Stomach (tissue), 9 donors: Measurements from ENCODE around the gene ETV7. TPM values are rescaled to one million over a fixed set of nuclear protein-coding genes. Genes with fewer than 3 reads are reported as not detected.

Experiments used
- DNase-seq, 2 donors: peaks; one replicate each; pipeline versions ENCODE4 v3.0.0 to v3.0.0-alpha.2; 2013 to 2019
- H3K27ac ChIP-seq, 5 donors: fragments of 200-600 bp in 4 of 5; sonication (generic) in 4 of 5; one replicate each; pipeline ENCODE4 v1.5.1; 2013 to 2019; ENCODE audit warnings: mild to moderate bottlenecking in 1 of 5, moderate library complexity in 1 of 5
- H3K27me3 ChIP-seq, 3 donors: fragments of 200-600 bp; sonication (generic); one replicate each; pipeline ENCODE4 v1.5.1; 2017 to 2019; ENCODE audit warnings: mixed run types in 1 of 3
- H3K36me3 ChIP-seq, 4 donors: fragments of 200-600 bp; sonication (generic); 1 replicate in 3 of 4; 2 replicates in 1 of 4; pipeline ENCODE4 v1.5.1; 2016 to 2019
- H3K4me1 ChIP-seq, 4 donors: fragments of 200-600 bp; sonication (generic); one replicate each; pipeline ENCODE4 v1.5.1; 2016 to 2019
- H3K4me3 ChIP-seq, 4 donors: fragments of 200-600 bp; sonication (generic) in 3 of 4; one replicate each; pipeline ENCODE4 v1.5.1; 2016 to 2019; ENCODE audit warnings: mild to moderate bottlenecking in 1 of 4
- H3K9me3 ChIP-seq, 4 donors: fragments of 200-600 bp; sonication (generic); one replicate each; pipeline ENCODE4 v1.5.1; 2016 to 2019
- CTCF ChIP-seq, 7 experiments: fragments of 450-650 bp in 4 of 7; fragments of 200-600 bp in 3 of 7; sonication (generic) in 3 of 7; IDR thresholded peaks; one replicate each; pipeline ENCODE4 v1.5.1; 2016 to 2019; ENCODE audit warnings: antibody characterized with exemption in 7 of 7, control low read depth in 2 of 7, mild to moderate bottlenecking in 1 of 7
- EP300 ChIP-seq: sonication (generic); formaldehyde crosslinking; IDR thresholded peaks from one replicate; pipeline ENCODE4 v1.6.1; 2017; ENCODE audit warnings: antibody characterized with exemption
- POLR2A ChIP-seq, 4 donors: fragments of 450-650 bp; IDR thresholded peaks; one replicate each; pipeline ENCODE4 v1.6.1; 2016; ENCODE audit warnings: antibody characterized with exemption in 4 of 4, control low read depth in 2 of 4, mild to moderate bottlenecking in 1 of 4, moderate library complexity in 1 of 4
- POLR2AphosphoS5 ChIP-seq, 3 donors: sonication (generic); formaldehyde crosslinking; IDR thresholded peaks; one replicate each; pipeline ENCODE4 v1.6.1; 2016; ENCODE audit warnings: antibody characterized with exemption in 3 of 3
- WGBS, 5 donors: extraction: QIAGEN DNeasy Blood & Tissue Kit in 3 of 5; methylation state at CpG; one replicate each; pipeline versions ENCODE4 v1.1.5 to v1.1.7; 2013 to 2018; 5-methylcytosine and 5-hydroxymethylcytosine counted together
- intact Hi-C: fragments of 100-400 bp; cut with DNase I; formaldehyde crosslinking; loops from one replicate; pipeline ENCODE4 v1.15.1; 2023; ENCODE audit warnings: low total_unique reads
- polyA plus RNA-seq, 3 donors: library from polyadenylated mRNA; stranded (reverse); fragments of 200-250 nt; gene quantifications; one replicate each; pipeline ENCODE4 v1.2.3, GENCODE V29; 2013
- total RNA-seq, 5 donors: library from RNA; depleted of rRNA; stranded (reverse); fragments of >200 nt; gene quantifications; one replicate each; pipeline versions ENCODE4 v1.1.0 to v1.2.3, GENCODE V29; 2014 to 2016
- donor health status: healthy with polysubstance abuse.
- donor health status: Bipolar disorder and iron deficiency.
- donor health status: healthy.

Gene ETV7
- total and polyA plus RNA-seq, 8 donors, result 0.37 to 20.4 (median 4.8) TPM; not detected in 1

GRCh38 chr6:36331381-36331780, 56.1 kb downstream of the ETV7 start:
- WGBS, 5 donors, result 80 to 95% (median 94%) methylated on average over 5 to 6 of the region's 6 CpGs
- peaks cover 5 to 23% (median 17%) of the 10 kb centered on the region in 4 donors for H3K4me1 ChIP-seq
- intact Hi-C loops, result no loop called here
- DNase-seq, result no peak
- H3K27me3 ChIP-seq, result peaks cover 0 to 56% (median 0%) of the 10 kb centered on the region in 3 donors
- peaks cover 0 to 20% (median 0%) of the 10 kb centered on the region in 4 donors for H3K36me3 ChIP-seq
- TF ChIP-seq POLR2AphosphoS5 (IDR thresholded peaks at IDR 0.05) (no peak), POLR2A (IDR thresholded peaks at IDR 0.05) (no peak), EP300 (no peak)
- no peaks in the 10 kb centered on the region for H3K9me3 ChIP-seq
- no peak overlapping the region for H3K27ac ChIP-seq
- H3K4me3 ChIP-seq, result no peak overlapping the region

DNA sequence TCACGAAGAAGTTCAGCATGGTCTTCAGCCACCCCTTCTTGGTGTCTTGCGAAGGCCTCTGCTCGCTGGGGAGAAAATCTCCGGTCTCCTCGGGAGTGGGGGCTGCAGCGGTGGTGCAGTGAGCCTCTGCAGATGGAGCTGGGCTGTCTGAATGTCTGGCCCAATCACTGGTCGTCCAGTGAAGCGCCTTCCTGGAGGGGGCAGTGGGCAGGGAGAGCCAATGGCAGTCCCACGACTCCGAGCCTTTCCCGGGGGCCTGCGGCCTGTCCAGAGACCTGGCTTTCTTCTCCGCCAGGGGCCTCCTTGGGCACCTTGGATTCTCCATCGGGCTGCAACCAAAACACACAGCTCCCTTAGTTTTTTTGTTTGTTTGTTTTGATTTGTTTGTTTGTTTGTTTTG, 57.1 kb downstream of the ETV7 start:
- no peak for DNase-seq
- Histone ChIP-seq H3K4me1 (peaks cover 5 to 19% (median 14%) of the 10 kb centered on the region in 4 donors), H3K27me3 (peaks cover 0 to 46% (median 0%) of the 10 kb centered on the region in 3 donors), H3K27ac (no peak overlapping the region), H3K36me3 (peaks cover 0 to 28% (median 0%) of the 10 kb centered on the region in 4 donors), H3K9me3 (no peaks in the 10 kb centered on the region), H3K4me3 (no peak overlapping the region)
- intact Hi-C loops, result no loop called here
- no peak for TF ChIP-seq POLR2AphosphoS5 (IDR thresholded peaks at IDR 0.05)
- no peak for TF ChIP-seq POLR2A (IDR thresholded peaks at IDR 0.05)
- TF ChIP-seq CTCF (IDR thresholded peaks at IDR 0.05), result no peak
- TF ChIP-seq EP300, result no peak
- 92 to 98% (median 93%) methylated on average over 12 to 14 of the region's 14 CpGs for WGBS, 5 donors

DNA sequence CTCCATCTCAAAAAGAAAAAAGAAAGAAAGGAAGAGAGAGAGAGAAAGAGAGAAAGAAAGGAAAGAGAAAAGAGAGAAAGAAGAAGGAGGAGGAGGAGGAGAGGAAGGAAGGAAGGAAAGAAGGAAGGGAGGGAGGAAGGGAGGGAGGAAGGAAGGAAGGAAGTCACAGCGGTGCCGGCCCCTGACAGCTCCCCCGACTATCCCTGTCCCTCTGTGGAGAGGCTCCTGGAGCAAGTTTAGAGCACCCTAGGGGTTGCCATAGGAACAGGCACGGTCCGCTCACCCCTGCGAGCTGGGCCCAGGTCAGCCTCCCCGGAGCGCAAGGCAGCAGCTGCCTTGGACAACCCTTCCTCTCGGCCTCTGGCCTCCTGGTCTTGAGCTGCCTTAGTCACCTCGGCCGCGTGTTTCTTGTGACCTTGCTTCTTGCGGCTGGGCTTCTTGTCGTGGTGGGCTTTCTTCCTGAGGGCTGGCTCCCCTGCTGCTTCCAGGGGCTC, 57.6 kb downstream of the ETV7 start:
- no peaks in the 10 kb centered on the region for H3K9me3 ChIP-seq
- TF ChIP-seq POLR2AphosphoS5 (IDR thresholded peaks at IDR 0.05), result no peak
- TF ChIP-seq POLR2A (IDR thresholded peaks at IDR 0.05), result no peak
- TF ChIP-seq EP300, result no peak
- no peak for TF ChIP-seq CTCF (IDR thresholded peaks at IDR 0.05)
- WGBS, 5 donors, result 74 to 87% (median 77%) methylated on average over 12 to 14 of the region's 14 CpGs

DNA sequence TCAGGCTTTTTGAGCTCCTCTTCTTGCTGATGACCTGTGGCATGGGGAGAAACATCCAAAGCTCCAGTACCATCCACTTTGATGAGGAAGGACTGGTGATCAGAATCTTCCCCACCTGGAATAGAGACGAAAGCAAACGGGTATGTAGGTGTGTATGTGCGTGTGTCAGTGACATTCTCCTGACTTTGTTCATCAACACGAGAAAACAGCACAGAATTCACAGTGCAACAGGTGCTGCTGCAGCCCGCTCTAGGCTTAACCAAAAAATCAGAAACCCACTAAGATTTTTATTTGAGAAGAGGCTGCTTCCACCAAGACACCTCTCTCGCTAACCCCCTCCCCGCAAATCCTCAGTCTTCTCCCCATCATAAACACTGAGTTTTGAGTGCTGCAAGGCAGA, 58.9 kb downstream of the ETV7 start:
- WGBS, 5 donors, result 87 to 89% (median 88%) methylated on average over 7 of the region's 7 CpGs
- H3K27ac ChIP-seq, result no peak overlapping the region
- no peaks in the 10 kb centered on the region for H3K9me3 ChIP-seq
- H3K4me3 ChIP-seq, result no peak overlapping the region
- peaks cover 0 to 2% (median 0%) of the 10 kb centered on the region in 4 donors for H3K4me1 ChIP-seq
- H3K27me3 ChIP-seq, result peaks cover 0 to 30% (median 0%) of the 10 kb centered on the region in 3 donors
- peaks cover 0 to 34% (median 0%) of the 10 kb centered on the region in 4 donors for H3K36me3 ChIP-seq
- no peak for DNase-seq
- intact Hi-C loops, result no loop called here
- TF ChIP-seq EP300 (no peak), POLR2AphosphoS5 (IDR thresholded peaks at IDR 0.05) (no peak), POLR2A (IDR thresholded peaks at IDR 0.05) (no peak), CTCF (IDR thresholded peaks at IDR 0.05) (no peak)

More for the DNA sequence above, 57.6 kb downstream of the ETV7 start:
- Histone ChIP-seq H3K36me3 (peaks cover 0 to 33% (median 0%) of the 10 kb centered on the region in 4 donors), H3K27ac (no peak overlapping the region), H3K4me3 (no peak overlapping the region), H3K27me3 (peaks cover 0 to 42% (median 0%) of the 10 kb centered on the region in 3 donors), H3K4me1 (peaks cover 5 to 14% (median 9%) of the 10 kb centered on the region in 4 donors)
- DNase-seq, result no peak
- intact Hi-C loops, result no loop called here

DNA sequence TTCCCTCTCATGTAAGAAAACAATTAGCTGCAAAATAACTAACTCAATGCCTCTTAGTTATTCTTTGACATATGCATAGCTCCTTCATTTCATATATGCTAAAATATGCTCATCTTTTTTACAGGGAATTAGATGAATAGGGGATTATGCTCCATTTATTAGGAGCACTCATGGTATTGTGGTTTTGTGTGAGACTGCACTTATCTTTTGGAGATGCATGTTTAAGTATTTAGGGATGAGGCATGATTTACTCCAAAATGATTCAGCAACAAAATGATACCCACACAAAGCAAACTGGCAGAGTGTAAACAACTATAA, 59.6 kb downstream of the ETV7 start:
- Histone ChIP-seq H3K27ac (no peak overlapping the region), H3K4me3 (no peak overlapping the region), H3K4me1 (no peaks in the 10 kb centered on the region), H3K27me3 (peaks cover 0 to 23% (median 0%) of the 10 kb centered on the region in 3 donors), H3K9me3 (no peaks in the 10 kb centered on the region), H3K36me3 (peaks cover 0 to 40% (median 0%) of the 10 kb centered on the region in 4 donors)
- TF ChIP-seq POLR2A (IDR thresholded peaks at IDR 0.05), result no peak
- no peak for TF ChIP-seq POLR2AphosphoS5 (IDR thresholded peaks at IDR 0.05)
- no peak for TF ChIP-seq EP300
- TF ChIP-seq CTCF (IDR thresholded peaks at IDR 0.05), result no peak
- no peak for DNase-seq
- intact Hi-C loops, result no loop called here
